ENCODE data around the gene P2RY8.
A peak's percentile ranks its signal among the peaks of the same experiment; 100 is the strongest.

The P2RY8 gene, protein sequence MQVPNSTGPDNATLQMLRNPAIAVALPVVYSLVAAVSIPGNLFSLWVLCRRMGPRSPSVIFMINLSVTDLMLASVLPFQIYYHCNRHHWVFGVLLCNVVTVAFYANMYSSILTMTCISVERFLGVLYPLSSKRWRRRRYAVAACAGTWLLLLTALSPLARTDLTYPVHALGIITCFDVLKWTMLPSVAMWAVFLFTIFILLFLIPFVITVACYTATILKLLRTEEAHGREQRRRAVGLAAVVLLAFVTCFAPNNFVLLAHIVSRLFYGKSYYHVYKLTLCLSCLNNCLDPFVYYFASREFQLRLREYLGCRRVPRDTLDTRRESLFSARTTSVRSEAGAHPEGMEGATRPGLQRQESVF

DNA sequence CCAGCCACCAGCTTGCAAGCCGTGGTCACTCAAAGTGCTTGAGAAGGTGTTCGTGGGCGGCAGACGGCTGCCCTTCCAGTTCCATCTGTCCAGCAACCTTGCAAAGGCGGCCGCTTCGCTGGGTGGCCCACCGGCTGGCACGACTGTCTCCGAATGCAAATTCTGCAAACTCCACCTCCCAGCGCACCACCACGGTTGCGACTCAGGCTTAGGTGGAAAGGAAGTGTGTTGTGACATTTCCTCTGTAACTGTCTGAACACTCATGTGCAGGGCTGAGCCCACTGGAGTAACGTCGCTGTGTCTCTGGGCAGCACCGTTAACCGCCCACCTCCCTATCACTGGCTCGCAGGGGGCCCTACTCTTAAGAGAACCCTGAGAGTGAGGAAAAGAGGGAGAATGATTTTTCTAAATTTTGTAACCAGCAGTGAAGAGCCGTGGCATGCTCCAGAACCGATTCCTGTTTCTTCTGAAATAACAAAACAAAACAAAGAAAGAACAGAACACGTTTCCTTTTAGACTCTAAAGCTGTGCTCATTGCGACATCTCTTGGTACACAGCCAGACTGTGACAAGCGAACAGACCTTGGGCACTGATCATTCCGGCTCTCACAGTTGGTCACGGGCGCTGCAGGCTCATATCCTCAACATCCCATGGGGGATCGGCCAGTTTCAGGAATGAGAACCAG, at the start of gene P2RY8:
TSS of gene P2RY8 (minus strand) at position 155 of the 685 bp plus-strand sequence. CDS start 70,627 bp downstream, outside the sequence.
- H3F3A ChIP-seq (ENCODE audit: control insufficient read depth, insufficient read depth): peaks cover 33% of the 10 kb centered on the region

DNA sequence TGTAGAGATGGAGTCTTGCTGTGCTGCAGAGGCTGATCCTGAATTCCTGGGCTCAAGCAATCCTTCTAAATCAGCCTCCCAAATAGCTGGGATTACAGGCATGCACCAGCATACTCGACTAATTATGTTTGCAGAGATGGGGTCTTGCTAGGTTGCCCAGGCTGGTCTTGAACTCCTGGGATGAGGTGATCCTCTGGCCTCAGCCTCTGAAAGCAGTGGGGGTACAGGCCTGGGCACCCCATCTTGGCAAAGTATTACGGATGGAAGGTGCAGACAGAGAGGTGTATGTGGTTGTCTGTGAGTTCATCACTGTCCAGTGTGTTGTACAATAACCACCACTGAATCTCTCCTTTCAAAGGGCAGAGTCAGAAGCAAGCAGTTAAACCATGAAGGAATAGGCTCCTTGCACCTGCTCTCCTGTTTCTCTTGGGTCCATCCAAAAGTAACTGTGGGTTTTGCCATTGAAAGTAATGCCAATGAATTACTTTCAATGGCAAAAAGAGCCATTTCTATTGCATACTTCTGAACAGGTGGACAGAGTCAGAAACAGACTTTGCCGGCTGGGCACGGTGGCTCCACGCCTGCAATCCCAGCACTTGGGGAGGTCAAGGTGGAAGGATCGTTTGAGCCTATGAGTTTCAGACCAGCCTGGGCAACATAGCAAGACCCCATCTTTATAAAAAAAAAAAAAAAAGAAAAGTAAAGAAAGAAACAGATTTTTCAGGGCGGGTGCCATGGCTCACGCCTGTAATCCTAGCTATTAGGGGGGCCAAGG, 47.4 kb upstream of the P2RY8 start:
- Histone ChIP-seq H3K27me3 (ENCODE audit: control insufficient read depth, low read length) (no peaks in the 10 kb centered on the region), H3K27ac (ENCODE audit: low read depth, low read length) (peak overlapping the region; percentile 63; the same call in 1 of the 2 replicates), H3K4me3 (ENCODE audit: low read length) (no peak overlapping the region), H3K9me2 (replicated peaks; ENCODE audit: control insufficient read depth, low read length) (no peaks in the 10 kb centered on the region), H3K36me3 (ENCODE audit: control insufficient read depth, low read length) (no peaks in the 10 kb centered on the region), H3K4me2 (ENCODE audit: low read length) (no peak overlapping the region), H4K20me1 (ENCODE audit: control insufficient read depth, insufficient read depth, low read depth, low read length) (no peaks in the 10 kb centered on the region), H3K9me3 (ENCODE audit: control insufficient read depth, insufficient read depth, low read length) (no peaks in the 10 kb centered on the region), H3F3A (ENCODE audit: control insufficient read depth, insufficient read depth) (peaks cover 24% of the 10 kb centered on the region), H3K79me2 (ENCODE audit: control insufficient read depth, low read length) (no peaks in the 10 kb centered on the region), H3K4me1 (ENCODE audit: control insufficient read depth, low read length) (peaks cover 61% of the 10 kb centered on the region)
- TF ChIP-seq, protein P1, sequence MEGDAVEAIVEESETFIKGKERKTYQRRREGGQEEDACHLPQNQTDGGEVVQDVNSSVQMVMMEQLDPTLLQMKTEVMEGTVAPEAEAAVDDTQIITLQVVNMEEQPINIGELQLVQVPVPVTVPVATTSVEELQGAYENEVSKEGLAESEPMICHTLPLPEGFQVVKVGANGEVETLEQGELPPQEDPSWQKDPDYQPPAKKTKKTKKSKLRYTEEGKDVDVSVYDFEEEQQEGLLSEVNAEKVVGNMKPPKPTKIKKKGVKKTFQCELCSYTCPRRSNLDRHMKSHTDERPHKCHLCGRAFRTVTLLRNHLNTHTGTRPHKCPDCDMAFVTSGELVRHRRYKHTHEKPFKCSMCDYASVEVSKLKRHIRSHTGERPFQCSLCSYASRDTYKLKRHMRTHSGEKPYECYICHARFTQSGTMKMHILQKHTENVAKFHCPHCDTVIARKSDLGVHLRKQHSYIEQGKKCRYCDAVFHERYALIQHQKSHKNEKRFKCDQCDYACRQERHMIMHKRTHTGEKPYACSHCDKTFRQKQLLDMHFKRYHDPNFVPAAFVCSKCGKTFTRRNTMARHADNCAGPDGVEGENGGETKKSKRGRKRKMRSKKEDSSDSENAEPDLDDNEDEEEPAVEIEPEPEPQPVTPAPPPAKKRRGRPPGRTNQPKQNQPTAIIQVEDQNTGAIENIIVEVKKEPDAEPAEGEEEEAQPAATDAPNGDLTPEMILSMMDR (IDR thresholded peaks at IDR 0.05; ENCODE audit: low read depth, low read length, poor library complexity, severe bottlenecking): no peak
- no peak for TF ChIP-seq EZH2phosphoT487 (IDR thresholded peaks at IDR 0.05; ENCODE audit: borderline replicate concordance, low read length)

More for the DNA sequence above, at the start of gene P2RY8:
- Histone ChIP-seq H3K36me3 (ENCODE audit: control insufficient read depth, low read length) (peaks cover 35% of the 10 kb centered on the region), H3K4me3 (ENCODE audit: low read length) (peak within 1 kb of the TSS; percentile 100), H3K79me2 (ENCODE audit: control insufficient read depth, low read length) (peaks cover 40% of the 10 kb centered on the region), H3K4me2 (ENCODE audit: low read length) (peak within 1 kb of the TSS; percentile 67), H3K9me2 (replicated peaks; ENCODE audit: control insufficient read depth, low read length) (no peaks in the 10 kb centered on the region), H3K4me1 (ENCODE audit: control insufficient read depth, low read length) (peaks cover 36% of the 10 kb centered on the region), H4K20me1 (ENCODE audit: control insufficient read depth, insufficient read depth, low read depth, low read length) (no peaks in the 10 kb centered on the region; the same call in 1 of the 2 replicates), H3K9me3 (ENCODE audit: control insufficient read depth, insufficient read depth, low read length) (no peaks in the 10 kb centered on the region), H3K27me3 (ENCODE audit: control insufficient read depth, low read length) (no peaks in the 10 kb centered on the region), H3K27ac (ENCODE audit: low read depth, low read length) (peak within 1 kb of the TSS; percentile 100)
- TF ChIP-seq, protein P1 (IDR thresholded peaks at IDR 0.05; ENCODE audit: low read depth, low read length, poor library complexity, severe bottlenecking): peak; percentile 59
- TF ChIP-seq EZH2phosphoT487 (IDR thresholded peaks at IDR 0.05; ENCODE audit: borderline replicate concordance, low read length): no peak

DNA sequence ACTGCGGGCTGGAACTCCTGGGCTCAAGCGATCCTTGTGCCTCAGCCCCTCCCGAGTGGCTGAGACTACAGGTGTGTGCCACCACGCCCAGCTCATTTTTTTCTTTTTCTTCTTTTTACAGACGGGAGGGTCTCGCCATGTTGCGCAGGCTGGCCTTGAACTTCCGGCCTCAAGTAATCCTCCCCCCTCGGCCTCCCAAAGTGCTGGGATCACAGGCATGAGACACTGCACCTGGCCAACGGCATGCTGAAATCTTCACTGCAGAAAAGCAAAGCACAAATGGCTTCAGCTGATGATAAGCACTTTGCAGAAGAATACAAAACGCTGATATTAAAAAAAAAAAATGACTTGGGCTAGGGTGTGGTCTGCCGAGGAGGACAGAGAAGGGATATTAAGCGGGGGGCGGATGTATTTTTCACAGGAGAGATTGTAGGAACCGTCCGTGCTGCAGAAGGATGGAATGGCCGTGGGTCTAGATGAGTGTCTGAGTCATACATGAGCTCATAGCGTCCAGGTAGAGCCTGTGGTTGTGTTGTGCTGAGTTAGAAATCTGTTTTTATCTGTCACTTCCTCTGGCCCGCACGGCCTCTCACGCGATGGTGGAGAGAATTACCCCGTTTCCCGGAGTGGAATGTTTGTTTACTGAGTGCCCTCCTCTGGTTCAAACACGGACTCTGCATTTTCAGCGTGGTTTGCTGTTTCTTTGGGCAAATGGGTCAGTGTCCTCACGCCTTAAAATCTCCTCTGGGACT, 45.9 kb upstream of the P2RY8 start:
- H3K9me2 ChIP-seq (replicated peaks; ENCODE audit: control insufficient read depth, low read length): no peaks in the 10 kb centered on the region
- no peaks in the 10 kb centered on the region for H3K36me3 ChIP-seq (ENCODE audit: control insufficient read depth, low read length)
- peak overlapping the region; percentile 84 for H3K4me2 ChIP-seq (ENCODE audit: low read length)
- H3K27ac ChIP-seq (ENCODE audit: low read depth, low read length): peak overlapping the region; percentile 63
- no peaks in the 10 kb centered on the region for H3K27me3 ChIP-seq (ENCODE audit: control insufficient read depth, low read length)
- H3K79me2 ChIP-seq (ENCODE audit: control insufficient read depth, low read length): no peaks in the 10 kb centered on the region
- peak overlapping the region; percentile 65 for H3K4me3 ChIP-seq (ENCODE audit: low read length)
- no peaks in the 10 kb centered on the region for H3K9me3 ChIP-seq (ENCODE audit: control insufficient read depth, insufficient read depth, low read length)
- no peak for TF ChIP-seq EZH2phosphoT487 (IDR thresholded peaks at IDR 0.05; ENCODE audit: borderline replicate concordance, low read length)
- TF ChIP-seq, protein P1 (IDR thresholded peaks at IDR 0.05; ENCODE audit: low read depth, low read length, poor library complexity, severe bottlenecking): no peak
- peaks cover 26% of the 10 kb centered on the region for H3F3A ChIP-seq (ENCODE audit: control insufficient read depth, insufficient read depth)
- peaks cover 57% of the 10 kb centered on the region for H3K4me1 ChIP-seq (ENCODE audit: control insufficient read depth, low read length)
- no peaks in the 10 kb centered on the region for H4K20me1 ChIP-seq (ENCODE audit: control insufficient read depth, insufficient read depth, low read depth, low read length)

Data from DOHH2 (cell line).